ENCODE data around the gene PLSCR2.

DNA sequence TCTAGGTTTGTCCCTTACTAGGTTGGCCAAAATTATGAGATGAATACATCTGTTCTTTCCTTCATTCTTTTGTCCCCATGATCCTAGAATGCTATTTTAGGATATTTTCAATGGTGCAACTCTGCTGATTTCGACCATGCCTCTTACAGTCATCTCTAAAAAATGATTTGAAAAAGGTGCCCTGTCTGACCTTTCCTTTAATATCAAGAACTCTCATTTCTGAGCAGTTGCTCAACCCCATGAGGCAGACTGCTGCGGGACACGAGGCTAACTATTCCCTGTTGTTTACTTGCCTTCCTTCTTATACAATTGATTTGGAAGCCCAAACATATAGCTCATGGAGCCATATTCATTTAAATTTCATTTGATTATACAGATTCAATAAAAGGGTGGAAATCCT is 14.6 kb downstream of the PLSCR2 start:
- TF ChIP-seq, protein P1, sequence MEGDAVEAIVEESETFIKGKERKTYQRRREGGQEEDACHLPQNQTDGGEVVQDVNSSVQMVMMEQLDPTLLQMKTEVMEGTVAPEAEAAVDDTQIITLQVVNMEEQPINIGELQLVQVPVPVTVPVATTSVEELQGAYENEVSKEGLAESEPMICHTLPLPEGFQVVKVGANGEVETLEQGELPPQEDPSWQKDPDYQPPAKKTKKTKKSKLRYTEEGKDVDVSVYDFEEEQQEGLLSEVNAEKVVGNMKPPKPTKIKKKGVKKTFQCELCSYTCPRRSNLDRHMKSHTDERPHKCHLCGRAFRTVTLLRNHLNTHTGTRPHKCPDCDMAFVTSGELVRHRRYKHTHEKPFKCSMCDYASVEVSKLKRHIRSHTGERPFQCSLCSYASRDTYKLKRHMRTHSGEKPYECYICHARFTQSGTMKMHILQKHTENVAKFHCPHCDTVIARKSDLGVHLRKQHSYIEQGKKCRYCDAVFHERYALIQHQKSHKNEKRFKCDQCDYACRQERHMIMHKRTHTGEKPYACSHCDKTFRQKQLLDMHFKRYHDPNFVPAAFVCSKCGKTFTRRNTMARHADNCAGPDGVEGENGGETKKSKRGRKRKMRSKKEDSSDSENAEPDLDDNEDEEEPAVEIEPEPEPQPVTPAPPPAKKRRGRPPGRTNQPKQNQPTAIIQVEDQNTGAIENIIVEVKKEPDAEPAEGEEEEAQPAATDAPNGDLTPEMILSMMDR (IDR thresholded peaks at IDR 0.05) = no peak
- TF ChIP-seq EP300 (IDR thresholded peaks at IDR 0.05) (no peak), POLR2A (IDR thresholded peaks at IDR 0.05) (no peak)
